Liver (tissue), 9 donors: ENCODE measurements around the gene UBXN11. TPM values are rescaled to one million over a fixed set of nuclear protein-coding genes. Genes with fewer than 3 reads are reported as not detected.

Experiments
- DNase-seq: peaks from one replicate; pipeline ENCODE4 v3.0.0-alpha.2; 2017; ENCODE audit warnings: low spot score
- H3K27ac ChIP-seq, 2 donors: one replicate each; pipeline ENCODE4 v1.7.0; 2013; ENCODE audit warnings: inconsistent platforms in 2 of 2, low read length in 2 of 2, control low read depth in 1 of 2, low read depth in 1 of 2, mild to moderate bottlenecking in 1 of 2
- H3K27me3 ChIP-seq, 4 donors: one replicate each; pipeline versions ENCODE4 v1.6.1 to v1.7.0; 2013; ENCODE audit warnings: low read length in 3 of 4, inconsistent platforms in 1 of 4, mild to moderate bottlenecking in 1 of 4, moderate library complexity in 1 of 4; ENCODE audit not compliant: control insufficient read depth in 4 of 4, insufficient read depth in 4 of 4
- H3K36me3 ChIP-seq, 4 donors: one replicate each; pipeline versions ENCODE4 v1.6.1 to v1.7.0; 2013; ENCODE audit warnings: low read length in 3 of 4, mild to moderate bottlenecking in 3 of 4, low read depth in 1 of 4, moderate library complexity in 1 of 4; ENCODE audit not compliant: control insufficient read depth in 4 of 4, insufficient read depth in 3 of 4
- H3K4me1 ChIP-seq, 4 donors: one replicate each; pipeline versions ENCODE4 v1.6.1 to v1.7.0; 2013; ENCODE audit warnings: low read length in 3 of 4, mild to moderate bottlenecking in 3 of 4, moderate library complexity in 1 of 4; ENCODE audit not compliant: control insufficient read depth in 4 of 4, insufficient read depth in 4 of 4
- H3K4me3 ChIP-seq, 3 donors: one replicate each; pipeline versions ENCODE4 v1.6.1 to v1.7.0; 2013; ENCODE audit warnings: low read length in 3 of 3, control low read depth in 1 of 3, low read depth in 1 of 3, mild to moderate bottlenecking in 1 of 3
- H3K9ac ChIP-seq, 2 donors: one replicate each; pipeline ENCODE4 v1.7.0; 2013; ENCODE audit warnings: low read length in 2 of 2, mild to moderate bottlenecking in 2 of 2, moderate library complexity in 2 of 2, control low read depth in 1 of 2, low read depth in 1 of 2
- H3K9me3 ChIP-seq, 4 donors: one replicate each; pipeline versions ENCODE4 v1.6.1 to v1.7.0; 2013; ENCODE audit warnings: low read length in 3 of 4; ENCODE audit not compliant: control insufficient read depth in 4 of 4
- CTCF ChIP-seq: fragments of 150-350 bp; IDR thresholded peaks from 2 replicates; pipeline ENCODE4 v1.5.1; 2017; ENCODE audit warnings: improper control_type of control experiment, low read depth, low read length; ENCODE audit not compliant: missing input control
- EGR1 ChIP-seq, 2 donors: IDR thresholded peaks; 2 replicates each; pipeline ENCODE4 v1.6.1; 2016 to 2018; ENCODE audit warnings: antibody characterized with exemption in 2 of 2, low read depth in 2 of 2
- GABPA ChIP-seq, 2 donors: IDR thresholded peaks in 1 of 2; conservative IDR thresholded peaks in 1 of 2; 2 replicates each; pipeline ENCODE4 v1.6.1; 2016; ENCODE audit warnings: antibody characterized with exemption in 2 of 2, mild to moderate bottlenecking in 1 of 2, moderate library complexity in 1 of 2
- HNF4A ChIP-seq, 2 donors: conservative IDR thresholded peaks; 2 replicates each; pipeline ENCODE4 v1.6.1; 2016; ENCODE audit warnings: antibody characterized with exemption in 2 of 2, mild to moderate bottlenecking in 2 of 2
- HNF4G ChIP-seq: IDR thresholded peaks from 2 replicates; pipeline ENCODE4 v1.6.1; 2016; ENCODE audit warnings: antibody characterized with exemption
- JUND ChIP-seq, 2 donors: IDR thresholded peaks; 2 replicates each; pipeline ENCODE4 v1.6.1; 2016; ENCODE audit warnings: antibody characterized with exemption in 2 of 2
- NR2F2 ChIP-seq: IDR thresholded peaks from 2 replicates; pipeline ENCODE4 v1.6.1; 2016; ENCODE audit warnings: antibody characterized with exemption
- RAD21 ChIP-seq, 2 donors: IDR thresholded peaks; 2 replicates each; pipeline ENCODE4 v1.6.1; 2016; ENCODE audit warnings: antibody characterized with exemption in 2 of 2, mild to moderate bottlenecking in 2 of 2
- REST ChIP-seq: IDR thresholded peaks from 2 replicates; pipeline ENCODE4 v1.6.1; 2016; ENCODE audit warnings: antibody characterized with exemption, mild to moderate bottlenecking
- SP1 ChIP-seq: IDR thresholded peaks from 2 replicates; pipeline ENCODE4 v1.6.1; 2018; ENCODE audit warnings: antibody characterized with exemption, mild to moderate bottlenecking
- TAF1 ChIP-seq: conservative IDR thresholded peaks from 2 replicates; pipeline ENCODE4 v1.6.1; 2016; ENCODE audit warnings: antibody characterized with exemption, mild to moderate bottlenecking
- YY1 ChIP-seq: IDR thresholded peaks from 2 replicates; pipeline ENCODE4 v1.6.1; 2016; ENCODE audit warnings: antibody characterized with exemption, mild to moderate bottlenecking
- ZBTB33 ChIP-seq: IDR thresholded peaks from 2 replicates; pipeline ENCODE4 v1.6.1; 2016; ENCODE audit warnings: antibody characterized with exemption
- WGBS: extraction: QIAGEN DNeasy Blood & Tissue Kit; methylation state at CpG from one replicate; pipeline ENCODE4 v1.1.7; 2013; 5-methylcytosine and 5-hydroxymethylcytosine counted together
- polyA plus RNA-seq, 2 donors: library from polyadenylated mRNA; stranded (reverse) in 1 of 2; unstranded in 1 of 2; fragments of 200-250 nt in 1 of 2; fragments of >200 nt in 1 of 2; fragmentation: Nextera tagmentation in 1 of 2; extraction: Ambion mirVana in 1 of 2; gene quantifications; one replicate each; pipeline versions ENCODE4 v1.2.1 to v1.2.3, GENCODE V29; 2013 to 2015
- total RNA-seq, 2 donors: library from RNA; depleted of rRNA; stranded (reverse); fragments of >200 nt; gene quantifications; one replicate each; pipeline ENCODE4 v1.2.3, GENCODE V29; 2014
- donor health status: healthy.
- donor health status: healthy.
- donor health status: healthy.
- donor health status: healthy.
- donor health status: healthy.

The UBXN11 gene
- total and polyA plus RNA-seq, 4 donors = 3.0 to 9.5 (median 7.3) TPM

DNA sequence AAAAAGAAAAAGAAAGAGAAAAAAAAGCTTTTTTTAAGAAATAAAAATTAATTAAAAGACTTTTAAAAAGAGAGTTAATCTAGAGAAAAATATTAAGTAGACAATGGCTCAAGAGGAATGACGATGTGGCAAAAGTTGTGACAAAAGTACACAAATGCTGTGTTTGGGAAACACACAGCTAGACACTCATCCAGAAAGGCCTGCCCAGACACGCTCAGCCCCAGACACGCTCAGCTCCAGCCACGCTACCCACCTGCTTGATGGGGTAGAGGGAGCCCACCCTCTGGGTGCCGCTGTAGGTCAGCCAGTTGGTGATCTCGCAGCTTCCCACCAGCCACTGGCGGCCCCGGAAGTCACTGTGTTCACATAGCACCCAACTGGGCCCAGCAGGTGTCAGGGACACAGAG lies 21.5 kb upstream of the UBXN11 start (continued):
- no peak for TF ChIP-seq CTCF

- Histone ChIP-seq H3K4me3 (no peak overlapping the region), H3K4me1 (peaks cover 0 to 5% (median 0%) of the 10 kb centered on the region in 4 donors), H3K9me3 (no peaks in the 10 kb centered on the region), H3K27me3 (no peaks in the 10 kb centered on the region), H3K9ac (no peak overlapping the region), H3K27ac (no peak overlapping the region), H3K36me3 (no peaks in the 10 kb centered on the region)
- WGBS = 81% methylated on average over 3 of the region's 3 CpGs
- no peak for TF ChIP-seq GABPA (IDR thresholded peaks at IDR 0.05 in 1 of 2, conservative IDR thresholded peaks at IDR 0.05 in 1 of 2)
- no peak for TF ChIP-seq YY1
- TF ChIP-seq TAF1 = no peak
- no peak for TF ChIP-seq HNF4G
- no peak for TF ChIP-seq NR2F2
- TF ChIP-seq EGR1 (IDR thresholded peaks at IDR 0.05; ENCODE audit: low read depth in 2 of 2) = no peak
- TF ChIP-seq JUND (IDR thresholded peaks at IDR 0.05) = no peak
- no peak for TF ChIP-seq REST
- no peak for TF ChIP-seq RAD21 (IDR thresholded peaks at IDR 0.05)
- TF ChIP-seq HNF4A (conservative IDR thresholded peaks at IDR 0.05) = no peak
- no peak for TF ChIP-seq ZBTB33
- DNase-seq = no peak
Observed at GRCh38 chr1:26324550-26324949, 18.1 kb upstream of the UBXN11 start.

DNA sequence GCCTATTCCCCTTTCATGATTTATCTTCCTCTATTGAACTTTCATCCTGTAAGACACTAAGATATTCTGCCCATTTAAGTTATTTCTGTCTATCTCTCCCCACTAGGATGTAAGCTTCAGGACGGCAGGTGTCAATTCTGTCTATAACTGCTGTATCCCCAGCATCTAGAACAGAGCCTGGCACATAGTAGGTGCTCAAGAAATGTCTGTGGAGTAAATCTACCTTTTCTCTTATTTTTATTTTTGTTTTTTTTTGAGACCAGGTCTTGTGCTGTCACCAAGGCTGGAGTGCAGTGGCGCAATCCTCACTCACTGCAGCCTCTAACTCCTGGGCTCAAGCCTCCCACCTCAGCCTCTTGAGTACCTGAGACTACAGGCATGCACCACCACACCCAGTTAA lies 16.9 kb upstream of the UBXN11 start:
- Histone ChIP-seq H3K36me3 (no peaks in the 10 kb centered on the region), H3K27me3 (no peaks in the 10 kb centered on the region), H3K27ac (no peak overlapping the region), H3K4me1 (peaks cover 0 to 5% (median 0%) of the 10 kb centered on the region in 4 donors), H3K9ac (no peak overlapping the region), H3K4me3 (no peak overlapping the region), H3K9me3 (no peaks in the 10 kb centered on the region)
- no peak for DNase-seq
- WGBS = 96% methylated on average over 2 of the region's 2 CpGs
- no peak for TF ChIP-seq ZBTB33
- TF ChIP-seq HNF4G = no peak
- no peak for TF ChIP-seq REST
- no peak for TF ChIP-seq SP1
- TF ChIP-seq CTCF = no peak
